H9 (cell line): Measurements from ENCODE around the gene NID1. TPM values are rescaled to one million over a fixed set of nuclear protein-coding genes. Genes with fewer than 3 reads are reported as not detected.

Experiments
- DNase-seq: peaks from one replicate; pipeline ENCODE4 v3.0.0-alpha.2; 2017
- H2AFZ ChIP-seq: one replicate; pipeline ENCODE4 v1.6.1; 2013; ENCODE audit warnings: mild to moderate bottlenecking, low read length, control low read depth, moderate library complexity
- H2AK5ac ChIP-seq: 2 replicates; pipeline ENCODE4 v1.6.1; 2013; ENCODE audit warnings: low read length, control low read depth, mixed read lengths; ENCODE audit not compliant: insufficient read length
- H2BK120ac ChIP-seq: one replicate; pipeline ENCODE4 v1.6.1; 2013; ENCODE audit warnings: low read depth, mild to moderate bottlenecking, low read length, control low read depth, inconsistent platforms; ENCODE audit not compliant: poor library complexity, severe bottlenecking
- H2BK12ac ChIP-seq: 2 replicates; pipeline ENCODE4 v1.6.1; 2013; ENCODE audit warnings: low read length, control low read depth, mixed read lengths, low read depth; ENCODE audit not compliant: insufficient read length
- H2BK15ac ChIP-seq: 2 replicates; pipeline ENCODE4 v1.6.1; 2013; ENCODE audit warnings: low read depth, low read length, control low read depth
- H2BK20ac ChIP-seq: one replicate; pipeline ENCODE4 v1.6.1; 2013; ENCODE audit warnings: low read depth, mild to moderate bottlenecking, low read length, control low read depth, inconsistent platforms; ENCODE audit not compliant: poor library complexity, severe bottlenecking
- H2BK5ac ChIP-seq: 2 replicates; pipeline ENCODE4 v1.6.1; 2013; ENCODE audit warnings: low read length, control low read depth, mixed read lengths; ENCODE audit not compliant: insufficient read length
- H3K14ac ChIP-seq: 2 replicates; pipeline ENCODE4 v1.6.1; 2013; ENCODE audit warnings: low read length, control low read depth; ENCODE audit not compliant: insufficient read depth
- H3K18ac ChIP-seq: 2 replicates; pipeline ENCODE4 v1.6.1; 2013; ENCODE audit warnings: low read depth, mild to moderate bottlenecking, mixed read lengths, low read length, control low read depth; ENCODE audit not compliant: insufficient read length
- H3K23ac ChIP-seq: 2 replicates; pipeline ENCODE4 v1.6.1; 2013; ENCODE audit warnings: low read length, control low read depth, mixed read lengths, low read depth; ENCODE audit not compliant: insufficient read length
- H3K23me2 ChIP-seq: 2 replicates; pipeline ENCODE4 v1.6.1; 2013; ENCODE audit warnings: low read depth, mild to moderate bottlenecking, mixed read lengths, low read length, control low read depth; ENCODE audit not compliant: insufficient read length, poor library complexity, severe bottlenecking
- H3K27ac ChIP-seq: 2 replicates; pipeline ENCODE4 v1.5.1; 2013; ENCODE audit warnings: low read length, control low read depth, mixed read lengths, low read depth; ENCODE audit not compliant: insufficient read length
- H3K27me3 ChIP-seq: 2 replicates; pipeline ENCODE4 v1.6.1; 2013; ENCODE audit warnings: low read length, control low read depth, inconsistent platforms; ENCODE audit not compliant: insufficient read depth
- H3K4ac ChIP-seq: 2 replicates; pipeline ENCODE4 v1.6.1; 2013; ENCODE audit warnings: low read depth, mild to moderate bottlenecking, control low read depth, inconsistent platforms, low read length, moderate library complexity
- H3K4me1 ChIP-seq: 2 replicates; pipeline ENCODE4 v1.6.1; 2013; ENCODE audit warnings: low read length, control low read depth, inconsistent platforms; ENCODE audit not compliant: insufficient read depth
- H3K4me2 ChIP-seq: 2 replicates; pipeline ENCODE4 v1.6.1; 2013; ENCODE audit warnings: low read length, control low read depth, mixed read lengths; ENCODE audit not compliant: insufficient read length, insufficient read depth
- H3K56ac ChIP-seq: 2 replicates; pipeline ENCODE4 v1.6.1; 2013; ENCODE audit warnings: low read depth, mild to moderate bottlenecking, mixed read lengths, low read length, control low read depth; ENCODE audit not compliant: insufficient read length
- H3K79me1 ChIP-seq: 2 replicates; pipeline ENCODE4 v1.6.1; 2013; ENCODE audit warnings: low read depth, mild to moderate bottlenecking, moderate library complexity, low read length, control low read depth, inconsistent platforms; ENCODE audit not compliant: insufficient read depth, poor library complexity, severe bottlenecking
- H3K79me2 ChIP-seq: 2 replicates; pipeline ENCODE4 v1.6.1; 2013; ENCODE audit warnings: low read length, control low read depth, inconsistent platforms; ENCODE audit not compliant: insufficient read depth
- H3K9ac ChIP-seq: 2 replicates; pipeline ENCODE4 v1.6.1; 2013; ENCODE audit warnings: low read length, control low read depth, mixed read lengths; ENCODE audit not compliant: insufficient read length; ENCODE audit errors: extremely low read depth
- H3K9me3 ChIP-seq: one replicate; pipeline ENCODE4 v1.6.1; 2013; ENCODE audit warnings: low read depth, low read length, inconsistent platforms; ENCODE audit not compliant: control insufficient read depth
- H3T11ph ChIP-seq: one replicate; pipeline ENCODE4 v1.6.1; 2013; ENCODE audit warnings: mild to moderate bottlenecking, low read length, control low read depth, inconsistent platforms
- H4K20me1 ChIP-seq: one replicate; pipeline ENCODE4 v1.6.1; 2013; ENCODE audit not compliant: control insufficient read depth, insufficient read length, insufficient read depth
- H4K5ac ChIP-seq: 2 replicates; pipeline ENCODE4 v1.6.1; 2013; ENCODE audit warnings: low read depth, mild to moderate bottlenecking, mixed read lengths, low read length, control low read depth; ENCODE audit not compliant: insufficient read length
- H4K8ac ChIP-seq: replicated peaks from 2 replicates; pipeline ENCODE4 v1.6.1; 2013; ENCODE audit warnings: low read length, control low read depth, mixed read lengths, low read depth; ENCODE audit not compliant: insufficient read length
- H4K91ac ChIP-seq: 2 replicates; pipeline ENCODE4 v1.6.1; 2013; ENCODE audit warnings: low read depth, mild to moderate bottlenecking, moderate library complexity, mixed read lengths, low read length, control low read depth; ENCODE audit not compliant: insufficient read length
- H3K27ac Mint-ChIP-seq, 3 experiments: 2 replicates in 2 of 3; 3 replicates in 1 of 3; pipeline ENCODE4 v1.8.0; 2020 to 2021; ENCODE audit warnings: mixed read lengths in 3 of 3, mild to moderate bottlenecking in 1 of 3, moderate library complexity in 1 of 3
- H3K27me3 Mint-ChIP-seq: 2 replicates; pipeline ENCODE4 v1.8.0; 2021; ENCODE audit warnings: low read depth, mild to moderate bottlenecking, moderate library complexity, mixed read lengths
- H3K36me3 Mint-ChIP-seq, 3 experiments: 2 replicates in 2 of 3; 3 replicates in 1 of 3; pipeline ENCODE4 v1.8.0; 2020 to 2021; ENCODE audit warnings: low read depth in 3 of 3, mixed read lengths in 3 of 3; ENCODE audit not compliant: insufficient read depth in 1 of 3
- H3K4me1 Mint-ChIP-seq, 2 experiments: 2 replicates each; pipeline ENCODE4 v1.8.0; 2020; ENCODE audit warnings: mixed read lengths in 2 of 2
- H3K4me3 Mint-ChIP-seq, 2 experiments: 2 replicates in 1 of 2; 3 replicates in 1 of 2; pipeline ENCODE4 v1.8.0; 2020 to 2021; ENCODE audit warnings: mild to moderate bottlenecking in 2 of 2, mixed read lengths in 2 of 2, moderate library complexity in 1 of 2
- H3K9me3 Mint-ChIP-seq, 2 experiments: 2 replicates in 1 of 2; 3 replicates in 1 of 2; pipeline ENCODE4 v1.8.0; 2020; ENCODE audit warnings: mild to moderate bottlenecking in 2 of 2, mixed read lengths in 2 of 2, moderate library complexity in 1 of 2
- WGBS: extraction: QIAGEN DNeasy Blood & Tissue Kit; methylation state at CpG from one replicate; pipeline ENCODE4 v1.1.7; 2013; ENCODE audit warnings: missing lambda C conversion rate, low lambda C conversion rate, mixed read lengths; ENCODE audit not compliant: insufficient read length; ENCODE audit errors: extremely low coverage; 5-methylcytosine and 5-hydroxymethylcytosine counted together
- total RNA-seq: library from RNA; stranded (reverse); gene quantifications from 2 replicates; pipeline ENCODE4 v1.2.1, GENCODE V29; 2021
- TF ChIP-seq, protein P1 (sequence below): fragments of 200-600 bp; sonication (generic); conservative IDR thresholded peaks from 3 replicates; pipeline ENCODE4 v1.8.0; 2021; ENCODE audit warnings: antibody characterized with exemption, mild to moderate bottlenecking

NID1 gene
- total RNA-seq, 1 experiment from 2014 or later, result 28.5 TPM

GRCh38 chr1:236100799-236101198 is 35.9 kb upstream of the NID1 start:
- no peak overlapping the region for H3K27ac ChIP-seq
- H3K9me3 ChIP-seq, result no peaks in the 10 kb centered on the region
- no peak overlapping the region for H3K14ac ChIP-seq
- no peak overlapping the region for H4K8ac ChIP-seq
- H3K18ac ChIP-seq, result no peak overlapping the region
- Mint-ChIP-seq H3K4me3 (no peak overlapping the region), H3K27ac (no peak overlapping the region), H3K36me3 (peaks cover 7 to 8% (median 7%) of the 10 kb centered on the region in 3 experiments), H3K27me3 (peaks cover 4% of the 10 kb centered on the region), H3K4me1 (peaks cover 10 to 12% of the 10 kb centered on the region in 2 experiments), H3K9me3 (peaks cover 9 to 10% of the 10 kb centered on the region in 2 experiments; a peak in 4 of 5 replicates)
- no peak overlapping the region for H3K56ac ChIP-seq
- no peak overlapping the region for H2AFZ ChIP-seq
- no peak overlapping the region for H2BK12ac ChIP-seq
- H3K23me2 ChIP-seq, result no peaks in the 10 kb centered on the region
- WGBS, result no CpG with 5 or more reads among the region's 15 CpGs
- no peaks in the 10 kb centered on the region for H3K79me1 ChIP-seq
- H2BK15ac ChIP-seq, result no peak overlapping the region
- H4K5ac ChIP-seq, result no peak overlapping the region
- H3K27me3 ChIP-seq, result no peaks in the 10 kb centered on the region; the same call in 1 of the 2 replicates
- peaks cover 2% of the 10 kb centered on the region; the same call in 1 of the 2 replicates for H3K4me1 ChIP-seq
- no peak overlapping the region for H3K9ac ChIP-seq
- H3K4ac ChIP-seq, result no peak overlapping the region
- H3K79me2 ChIP-seq, result no peaks in the 10 kb centered on the region
- H4K20me1 ChIP-seq, result no peaks in the 10 kb centered on the region
- H2BK5ac ChIP-seq, result no peak overlapping the region
- no peak overlapping the region for H2AK5ac ChIP-seq
- no peak overlapping the region for H4K91ac ChIP-seq
- TF ChIP-seq, protein P1, sequence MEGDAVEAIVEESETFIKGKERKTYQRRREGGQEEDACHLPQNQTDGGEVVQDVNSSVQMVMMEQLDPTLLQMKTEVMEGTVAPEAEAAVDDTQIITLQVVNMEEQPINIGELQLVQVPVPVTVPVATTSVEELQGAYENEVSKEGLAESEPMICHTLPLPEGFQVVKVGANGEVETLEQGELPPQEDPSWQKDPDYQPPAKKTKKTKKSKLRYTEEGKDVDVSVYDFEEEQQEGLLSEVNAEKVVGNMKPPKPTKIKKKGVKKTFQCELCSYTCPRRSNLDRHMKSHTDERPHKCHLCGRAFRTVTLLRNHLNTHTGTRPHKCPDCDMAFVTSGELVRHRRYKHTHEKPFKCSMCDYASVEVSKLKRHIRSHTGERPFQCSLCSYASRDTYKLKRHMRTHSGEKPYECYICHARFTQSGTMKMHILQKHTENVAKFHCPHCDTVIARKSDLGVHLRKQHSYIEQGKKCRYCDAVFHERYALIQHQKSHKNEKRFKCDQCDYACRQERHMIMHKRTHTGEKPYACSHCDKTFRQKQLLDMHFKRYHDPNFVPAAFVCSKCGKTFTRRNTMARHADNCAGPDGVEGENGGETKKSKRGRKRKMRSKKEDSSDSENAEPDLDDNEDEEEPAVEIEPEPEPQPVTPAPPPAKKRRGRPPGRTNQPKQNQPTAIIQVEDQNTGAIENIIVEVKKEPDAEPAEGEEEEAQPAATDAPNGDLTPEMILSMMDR, result no peak
- H3K23ac ChIP-seq, result no peak overlapping the region
- DNase-seq, result no peak
- no peak overlapping the region for H2BK120ac ChIP-seq
- no peak overlapping the region for H3T11ph ChIP-seq
- no peak overlapping the region for H3K4me2 ChIP-seq
- no peak overlapping the region for H2BK20ac ChIP-seq
